HG02870 (cell line): ENCODE data around the gene CLRN3.

ENCODE experiments used
- ATAC-seq: cut with Tn5 transposase; IDR thresholded peaks from one replicate; pipeline ENCODE4 v1.9.1; 2021; ENCODE audit warnings: mild to moderate bottlenecking, moderate library complexity; ENCODE audit not compliant: unreplicated experiment

CLRN3 gene, protein sequence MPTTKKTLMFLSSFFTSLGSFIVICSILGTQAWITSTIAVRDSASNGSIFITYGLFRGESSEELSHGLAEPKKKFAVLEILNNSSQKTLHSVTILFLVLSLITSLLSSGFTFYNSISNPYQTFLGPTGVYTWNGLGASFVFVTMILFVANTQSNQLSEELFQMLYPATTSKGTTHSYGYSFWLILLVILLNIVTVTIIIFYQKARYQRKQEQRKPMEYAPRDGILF

DNA sequence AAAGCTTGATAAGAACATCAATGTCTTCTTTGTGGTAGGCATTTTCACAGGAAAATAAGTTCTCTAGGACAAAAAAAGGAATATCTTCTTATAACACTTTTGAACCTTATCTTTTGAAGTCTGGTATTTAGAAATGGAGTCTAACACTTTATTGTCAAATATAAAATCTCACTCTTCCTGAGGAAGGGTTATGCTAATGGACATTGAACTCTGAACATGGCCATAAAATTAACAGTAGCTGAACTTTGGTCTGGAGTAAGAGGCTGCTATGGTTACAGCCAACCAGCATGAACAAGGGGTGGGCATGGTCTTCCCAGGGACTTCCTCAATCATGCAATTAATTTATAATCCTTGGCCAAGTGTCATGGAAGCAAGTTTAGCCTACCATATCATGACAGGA is at the start of gene CLRN3:
Gene CLRN3 (minus strand): TSS at position 199 of the 400 bp plus-strand sequence. CDS start 157 bp downstream, at position 42.
- no peak for ATAC-seq

DNA sequence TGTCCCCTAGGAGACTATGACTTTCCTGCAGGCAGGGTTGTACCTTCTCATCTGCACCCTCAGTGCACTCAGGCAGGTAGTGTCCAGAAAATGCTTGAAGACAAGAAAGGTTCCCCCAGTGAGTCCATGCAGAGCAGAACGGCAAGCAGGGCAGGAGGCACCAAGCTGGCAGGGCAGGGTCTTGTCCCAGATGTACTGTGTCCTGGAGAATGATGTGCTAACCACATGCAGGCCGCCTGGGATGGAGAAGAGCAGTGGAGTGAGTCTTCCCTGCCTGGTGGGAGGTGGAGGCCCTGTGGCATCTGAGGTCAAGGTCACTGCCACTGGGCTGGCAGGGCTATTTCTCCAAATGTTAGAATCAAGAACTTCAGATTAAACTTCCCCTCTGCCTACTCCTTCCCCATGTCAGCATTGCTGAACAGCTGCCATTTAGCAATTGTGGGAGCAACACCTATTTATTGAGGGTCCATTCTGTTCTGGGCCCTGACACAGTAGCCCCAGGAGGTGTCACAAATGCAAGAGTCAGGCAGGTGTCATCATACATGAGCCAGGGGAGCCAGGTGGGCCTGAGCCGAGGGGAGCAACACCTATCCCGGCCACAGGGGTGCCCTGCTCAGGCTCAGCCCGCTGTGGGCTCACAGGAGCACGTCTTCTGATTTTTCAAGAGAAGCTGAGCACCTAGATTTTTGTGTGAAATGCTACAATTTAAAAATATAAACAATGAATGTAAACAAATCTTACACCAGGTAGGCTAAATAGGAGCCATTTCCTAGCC is 48.3 kb upstream of the CLRN3 start:
- no peak for ATAC-seq

DNA sequence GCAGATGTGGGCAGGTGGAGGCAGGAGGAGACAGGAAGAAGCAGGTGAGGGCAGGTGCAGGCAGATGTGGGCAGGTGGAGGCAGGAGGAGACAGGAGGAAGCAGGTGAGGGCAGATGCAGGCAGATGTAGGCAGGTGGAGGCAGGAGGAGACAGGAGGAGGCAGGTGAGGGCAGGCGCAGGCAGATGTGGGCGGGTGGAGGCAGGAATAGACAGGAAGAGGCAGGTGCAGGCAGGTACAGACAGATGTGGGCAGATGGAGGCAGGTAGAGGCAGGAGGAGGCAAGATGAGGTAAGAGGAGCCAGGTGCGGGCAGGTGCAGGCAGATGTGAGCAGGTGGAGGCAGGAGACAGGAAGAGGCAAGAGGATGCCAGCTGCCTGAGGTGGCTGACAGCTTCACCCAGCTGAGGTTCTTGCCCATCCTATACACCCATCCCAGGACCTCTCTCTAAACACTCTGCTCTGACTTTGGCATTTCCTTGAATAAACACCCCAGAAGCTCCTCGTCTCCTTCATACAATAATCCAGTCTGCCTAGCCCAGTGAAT is 47.1 kb upstream of the CLRN3 start:
- no peak for ATAC-seq

DNA sequence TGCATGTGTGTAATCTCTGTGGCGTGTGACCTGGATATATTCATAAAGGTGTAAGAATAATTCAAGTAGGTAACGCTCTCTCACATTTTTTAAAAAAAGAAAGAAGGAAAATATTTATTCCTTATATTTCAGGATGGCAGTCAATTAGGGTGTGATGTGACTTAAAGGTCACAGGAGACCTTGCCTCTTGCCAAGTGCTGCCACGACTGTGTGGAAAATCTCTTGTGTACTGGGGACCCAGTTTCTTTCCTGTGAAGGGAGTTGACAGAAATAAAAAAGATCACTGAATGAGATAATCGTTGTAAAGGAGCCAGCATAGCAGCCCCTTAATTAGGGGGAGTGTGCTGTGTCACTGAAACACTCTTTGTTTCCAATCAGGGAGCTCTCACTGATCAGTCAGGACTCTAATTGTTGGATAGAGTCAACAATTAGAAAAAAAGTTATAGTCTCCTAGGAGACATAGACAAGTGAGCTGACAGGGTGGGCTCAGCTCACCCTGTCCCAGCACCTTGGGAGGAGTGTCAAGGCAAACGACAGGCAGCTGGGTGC is 45.2 kb upstream of the CLRN3 start:
- ATAC-seq = no peak

DNA sequence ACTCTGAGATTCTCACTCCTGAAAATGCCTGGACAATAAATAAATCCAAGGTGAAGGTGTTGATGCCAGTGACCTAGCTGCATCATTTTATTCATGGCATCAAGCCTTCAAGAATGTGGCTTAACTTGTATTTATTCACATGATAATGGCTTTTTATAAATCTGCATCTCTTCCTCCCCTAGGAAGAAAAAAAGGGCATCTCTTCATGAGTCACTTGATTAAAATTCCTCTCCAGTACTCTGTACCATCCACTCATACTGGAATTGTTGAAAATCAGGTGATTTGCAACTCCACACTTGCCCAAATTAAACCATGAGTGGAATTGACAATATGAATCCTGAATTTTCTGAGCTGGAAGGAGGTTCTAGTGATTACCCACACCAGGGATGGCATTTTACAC is 44.3 kb upstream of the CLRN3 start:
- no peak for ATAC-seq

DNA sequence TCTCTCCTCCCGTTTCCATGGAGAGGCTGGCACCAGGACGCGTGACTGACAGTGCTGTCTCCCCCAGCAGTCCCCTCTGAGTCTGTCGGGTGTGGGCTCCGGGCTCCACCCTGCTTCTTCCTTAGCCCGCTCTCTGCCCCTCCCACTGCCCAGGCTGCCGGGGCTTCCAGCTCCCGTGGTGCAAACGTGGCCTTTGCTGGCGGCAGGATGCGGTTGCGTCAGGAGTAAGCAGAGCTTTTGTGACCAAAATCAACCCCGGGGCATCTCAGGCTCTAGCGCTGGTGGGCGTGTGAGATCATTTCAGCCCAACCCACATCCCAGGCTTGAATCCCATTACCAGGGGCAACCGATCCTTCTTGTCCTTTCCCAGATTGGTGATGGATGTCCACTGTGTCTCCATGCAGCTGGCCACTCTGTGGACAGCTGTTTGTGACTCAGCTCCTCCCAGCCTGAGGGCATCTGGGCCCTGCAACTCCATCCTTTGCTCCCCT is 42.4 kb upstream of the CLRN3 start:
- no peak for ATAC-seq

DNA sequence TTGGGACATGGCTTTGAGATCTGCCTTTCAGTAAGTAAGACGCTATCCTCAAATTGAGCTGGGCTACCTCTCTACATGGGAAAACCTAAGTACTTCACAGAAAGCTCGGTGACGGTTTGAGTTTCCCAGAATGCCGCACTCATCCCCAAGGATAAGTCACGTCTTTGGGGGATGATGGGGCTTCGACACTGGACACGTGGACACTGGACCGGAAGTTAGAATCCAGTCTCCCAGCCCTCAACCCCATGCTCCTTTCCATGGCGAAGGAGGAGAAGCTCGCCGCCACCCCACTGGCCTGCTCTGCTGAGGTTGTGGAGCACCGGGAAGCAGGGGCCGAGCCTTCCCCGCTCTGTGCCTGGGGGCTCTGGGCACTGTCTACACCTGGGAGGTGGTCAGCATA is 41.6 kb upstream of the CLRN3 start:
- no peak for ATAC-seq

DNA sequence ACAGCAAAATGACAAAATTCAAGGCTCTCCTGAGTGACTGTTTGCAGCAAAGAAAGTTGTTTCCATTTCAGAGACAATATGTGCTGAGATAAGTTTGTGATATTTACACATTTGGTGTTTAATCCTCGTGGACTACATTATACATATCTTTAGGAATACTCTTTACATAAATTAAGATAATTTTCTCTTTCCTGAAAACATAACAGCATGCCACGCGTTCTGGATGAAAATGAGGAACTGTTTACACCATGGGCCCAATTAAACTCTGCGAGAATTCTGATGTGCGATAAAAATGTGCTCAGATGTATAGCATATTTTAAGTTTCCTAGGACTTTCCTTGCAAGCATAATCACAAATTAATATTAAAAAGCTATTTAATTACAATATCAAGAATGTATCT is 40.5 kb upstream of the CLRN3 start:
- no peak for ATAC-seq

DNA sequence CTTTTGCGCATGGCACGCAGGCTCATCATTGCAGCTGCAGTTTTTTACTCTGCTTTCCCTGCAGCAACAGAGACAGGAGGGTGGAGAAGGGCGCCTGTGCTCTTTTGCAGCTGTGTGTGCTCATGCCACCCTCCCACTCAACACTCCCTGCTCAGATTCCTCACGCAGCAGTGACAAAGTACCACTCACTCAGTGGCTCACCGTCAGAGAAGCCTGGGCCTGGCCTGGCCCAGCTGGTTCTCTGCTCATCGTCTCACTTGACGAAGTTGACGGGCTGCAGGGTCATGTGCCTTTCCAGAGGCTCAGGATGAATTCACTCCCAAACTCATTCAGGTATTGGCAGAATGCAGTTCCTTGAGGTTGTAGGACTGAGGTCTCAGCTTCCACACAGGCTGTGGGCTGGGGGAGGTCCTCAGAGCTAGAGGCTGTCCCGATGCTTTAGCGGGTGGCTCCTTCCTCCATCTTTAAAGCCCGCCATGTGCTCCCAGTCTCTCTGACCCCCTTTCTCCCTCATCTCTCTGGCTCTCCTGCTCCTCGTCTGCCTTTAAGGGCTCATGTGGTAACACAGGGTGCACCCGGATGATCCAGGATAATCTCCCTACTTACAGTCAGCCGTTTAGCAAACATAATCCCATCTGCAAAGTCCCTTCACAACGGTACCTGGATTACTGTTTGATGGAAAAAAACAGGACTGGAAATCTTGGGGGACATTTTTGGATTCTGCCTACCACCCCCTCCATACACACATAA is 40.0 kb upstream of the CLRN3 start:
- no peak for ATAC-seq

DNA sequence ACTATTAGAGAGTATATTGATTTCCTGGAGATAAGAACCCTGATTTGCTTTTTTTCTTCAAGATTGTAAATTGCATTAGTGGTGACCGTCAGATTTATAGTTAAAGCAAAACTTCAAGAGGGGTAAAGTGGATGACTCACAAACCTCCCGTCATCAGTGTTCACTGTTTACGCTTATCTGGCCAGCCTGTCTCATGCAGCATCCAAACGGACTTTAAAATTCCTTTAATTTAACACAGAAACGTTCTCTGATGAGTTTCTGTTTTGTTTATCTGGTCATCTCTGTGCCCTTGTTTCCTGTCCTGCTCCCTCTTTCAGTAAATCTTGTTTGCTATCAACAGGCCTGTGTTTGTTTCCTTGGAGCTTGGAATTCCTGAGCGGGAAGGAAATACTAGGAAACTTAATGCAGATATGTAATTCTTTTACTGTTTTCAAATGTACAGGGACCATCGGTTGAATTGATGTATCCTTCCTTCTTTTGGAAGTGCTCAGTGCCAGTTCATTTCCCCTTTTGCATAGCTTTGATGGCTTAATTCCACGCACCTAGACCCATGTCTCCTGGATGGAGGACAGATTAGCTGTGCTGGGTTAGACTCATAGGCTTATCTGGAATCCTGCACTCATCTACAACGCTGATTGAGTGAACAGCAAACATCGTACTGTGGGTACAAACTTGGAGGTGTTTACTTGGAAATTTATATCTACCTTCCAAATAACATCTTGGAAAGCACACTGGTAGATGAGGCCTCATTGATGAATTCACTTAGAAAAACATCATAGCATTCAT is 35.5 kb upstream of the CLRN3 start:
- no peak for ATAC-seq

DNA sequence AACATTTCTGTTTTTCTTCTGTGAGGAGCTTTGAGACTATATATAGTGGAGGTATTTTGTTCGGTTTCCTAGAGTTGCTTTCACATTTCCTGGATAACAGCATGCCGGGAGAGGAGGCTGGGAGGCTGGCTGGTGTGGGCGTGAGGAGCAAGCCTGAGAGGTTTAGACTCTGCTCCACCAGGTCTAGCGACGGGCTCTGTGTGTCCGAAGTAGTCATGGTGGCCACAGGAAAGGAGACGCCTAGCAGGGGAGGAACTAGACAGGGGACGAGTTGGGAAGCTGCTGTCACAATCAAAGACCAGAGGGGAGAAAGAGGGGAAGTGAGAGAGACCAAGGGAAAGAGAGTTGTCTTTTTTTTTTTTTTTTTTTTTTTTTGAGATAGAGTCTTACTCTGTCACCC is 33.7 kb upstream of the CLRN3 start:
- no peak for ATAC-seq

DNA sequence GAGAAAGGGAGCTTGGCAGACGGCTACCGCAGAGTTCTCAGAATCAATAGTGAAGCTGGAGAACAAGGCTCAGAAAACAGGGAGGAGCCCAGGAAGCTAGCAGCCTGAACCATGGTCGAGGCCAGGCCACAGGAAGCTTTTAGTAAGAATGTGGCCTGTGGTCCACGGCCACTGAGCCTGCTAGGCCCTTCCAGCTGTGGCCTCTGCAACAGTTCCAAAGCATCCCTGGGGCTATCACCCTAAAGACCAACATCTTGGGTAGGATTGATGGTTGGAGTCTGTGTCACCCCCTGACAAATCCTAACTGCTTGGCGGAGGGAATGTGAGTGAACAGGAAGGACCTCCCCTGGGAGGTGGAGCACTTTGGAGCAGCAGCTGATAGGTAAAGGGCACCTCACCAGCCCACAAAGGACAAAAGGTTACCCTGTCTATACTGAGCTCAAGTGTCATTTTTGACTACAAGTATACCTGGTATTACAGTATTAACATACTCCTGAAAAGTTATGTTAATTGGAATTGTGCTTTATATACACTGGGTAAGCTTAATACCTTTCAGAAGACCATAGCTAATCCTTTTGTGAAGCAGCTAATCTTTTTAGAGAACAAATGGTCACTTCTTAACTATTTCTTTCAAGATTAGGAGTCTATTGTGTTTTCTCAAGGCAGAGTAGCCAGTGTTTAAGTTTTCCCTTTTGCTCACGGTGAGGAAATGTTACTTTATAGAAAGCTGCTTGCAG is 32.9 kb upstream of the CLRN3 start:
- ATAC-seq = no peak

DNA sequence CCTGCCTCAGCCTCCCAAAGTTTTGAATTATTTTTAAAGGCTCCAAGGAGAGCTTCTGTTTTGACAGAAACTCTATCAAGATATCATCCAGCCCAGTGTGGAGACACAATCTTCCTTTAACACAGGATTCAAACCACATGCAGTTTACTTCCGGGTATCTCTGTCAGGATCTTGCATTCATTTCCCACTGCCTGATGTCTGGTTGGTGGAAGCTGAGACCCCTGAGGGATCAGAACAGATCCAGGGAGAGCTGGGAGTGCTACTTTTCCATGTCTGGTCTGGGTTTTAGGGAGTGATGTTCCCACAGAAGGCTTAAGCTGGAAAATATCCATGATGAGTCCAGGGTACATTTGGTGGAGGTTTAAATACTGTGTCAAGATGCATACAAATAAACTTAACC is 30.9 kb upstream of the CLRN3 start:
- ATAC-seq = no peak

DNA sequence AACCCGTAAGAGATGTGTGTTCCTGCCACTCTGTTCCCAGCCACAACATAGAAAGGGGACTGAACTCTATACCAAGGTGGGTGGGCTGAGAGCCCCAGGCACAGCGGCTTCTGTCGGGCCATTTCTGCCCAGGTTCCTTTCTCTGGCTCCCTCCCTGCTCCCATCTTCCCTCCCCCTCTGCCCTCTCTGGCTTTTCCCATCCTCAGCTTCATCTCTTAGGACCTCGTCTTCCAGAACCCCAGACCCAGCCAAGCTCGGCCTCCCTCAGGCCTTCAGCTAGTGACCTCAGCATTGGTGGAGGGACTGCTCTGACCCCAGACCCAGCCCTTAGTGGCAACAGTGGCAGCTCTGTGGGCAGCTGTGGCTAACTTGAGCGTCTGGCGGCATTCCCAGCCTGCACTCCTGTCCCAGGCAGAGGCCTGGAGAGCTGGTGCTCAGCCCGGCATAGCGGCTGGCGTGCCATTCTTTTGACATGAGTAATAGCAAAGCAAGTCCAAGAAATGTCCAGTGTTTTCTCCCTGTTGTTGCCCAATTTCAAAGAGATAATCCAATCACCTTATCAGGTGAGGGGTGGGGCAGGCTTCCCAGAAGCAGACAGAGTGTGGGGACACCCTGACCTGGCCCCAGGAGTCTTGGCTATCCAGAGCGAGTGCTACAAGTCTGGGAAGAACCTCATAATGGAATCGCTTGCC is 30.1 kb upstream of the CLRN3 start:
- no peak for ATAC-seq

DNA sequence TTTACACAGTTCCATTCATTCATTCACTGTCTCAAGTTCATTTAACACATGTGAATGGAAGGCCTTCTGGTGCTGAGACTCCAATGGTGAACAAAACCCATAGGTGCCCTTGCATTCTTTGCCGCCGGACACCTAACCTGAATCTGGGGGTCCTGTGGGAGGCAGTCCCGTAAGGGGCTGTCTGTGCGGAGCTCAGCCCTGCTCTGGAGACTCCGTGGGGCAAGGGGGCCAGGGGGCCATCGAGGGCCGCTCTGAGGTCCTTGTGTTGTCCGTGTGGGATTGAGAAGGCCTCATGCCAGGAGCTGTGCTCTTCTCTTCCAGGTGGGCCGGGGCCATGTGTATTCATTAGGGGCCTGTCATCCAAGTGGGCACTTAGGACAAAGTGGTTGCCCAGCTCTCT is 29.5 kb upstream of the CLRN3 start:
- ATAC-seq = no peak

DNA sequence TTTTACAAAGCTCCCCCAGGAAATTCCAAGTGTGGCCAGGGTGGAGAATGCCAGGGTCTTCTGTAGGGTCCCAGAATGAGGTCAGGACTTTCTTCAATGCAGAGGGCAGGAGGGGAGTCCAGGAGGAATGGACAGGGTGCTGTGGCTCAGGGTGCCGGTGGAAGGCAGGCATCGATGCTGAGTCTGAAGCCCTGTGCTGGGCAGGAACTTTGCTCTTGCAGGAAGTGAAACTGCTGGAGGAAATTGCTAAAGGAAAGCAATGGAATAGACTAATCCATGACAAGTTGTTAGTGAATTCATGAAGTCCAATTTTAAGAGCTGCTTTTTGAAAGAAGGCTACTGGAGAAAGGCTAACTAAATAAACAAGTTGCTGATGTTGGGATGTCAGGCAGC is 29.0 kb upstream of the CLRN3 start:
- no peak for ATAC-seq

DNA sequence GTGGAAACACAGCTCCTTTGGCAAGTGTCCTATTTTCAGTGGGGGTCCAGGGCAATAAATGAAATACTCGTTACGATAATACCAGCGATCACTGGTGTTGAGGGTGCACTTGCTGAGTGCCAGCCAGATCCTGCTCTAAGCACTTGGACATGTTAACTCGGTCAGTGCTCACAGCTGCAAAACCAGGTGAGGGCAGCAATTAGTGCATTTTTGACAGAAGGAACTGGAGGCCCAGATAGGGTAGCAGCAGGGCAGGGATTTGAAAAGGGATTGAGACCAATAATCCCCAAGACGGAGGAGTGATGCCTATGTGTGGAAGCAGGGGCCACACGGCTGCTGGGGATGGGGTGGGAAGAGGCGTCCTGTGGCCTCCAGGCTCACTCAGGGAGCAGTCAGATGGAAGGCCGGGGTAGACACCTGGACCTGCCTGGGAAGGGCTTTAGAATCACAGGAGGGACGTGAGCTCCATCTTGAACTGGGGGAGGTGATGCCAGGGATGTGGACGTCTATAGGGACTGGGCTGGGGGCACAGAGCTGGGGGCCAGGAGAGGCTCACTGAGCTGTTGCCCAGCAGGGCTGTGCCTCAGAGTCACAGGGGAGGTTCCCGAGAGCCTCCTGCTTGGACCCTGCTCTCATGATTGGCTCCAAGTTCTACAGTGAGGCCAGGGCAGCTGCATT is 28.5 kb upstream of the CLRN3 start:
- ATAC-seq = no peak

DNA sequence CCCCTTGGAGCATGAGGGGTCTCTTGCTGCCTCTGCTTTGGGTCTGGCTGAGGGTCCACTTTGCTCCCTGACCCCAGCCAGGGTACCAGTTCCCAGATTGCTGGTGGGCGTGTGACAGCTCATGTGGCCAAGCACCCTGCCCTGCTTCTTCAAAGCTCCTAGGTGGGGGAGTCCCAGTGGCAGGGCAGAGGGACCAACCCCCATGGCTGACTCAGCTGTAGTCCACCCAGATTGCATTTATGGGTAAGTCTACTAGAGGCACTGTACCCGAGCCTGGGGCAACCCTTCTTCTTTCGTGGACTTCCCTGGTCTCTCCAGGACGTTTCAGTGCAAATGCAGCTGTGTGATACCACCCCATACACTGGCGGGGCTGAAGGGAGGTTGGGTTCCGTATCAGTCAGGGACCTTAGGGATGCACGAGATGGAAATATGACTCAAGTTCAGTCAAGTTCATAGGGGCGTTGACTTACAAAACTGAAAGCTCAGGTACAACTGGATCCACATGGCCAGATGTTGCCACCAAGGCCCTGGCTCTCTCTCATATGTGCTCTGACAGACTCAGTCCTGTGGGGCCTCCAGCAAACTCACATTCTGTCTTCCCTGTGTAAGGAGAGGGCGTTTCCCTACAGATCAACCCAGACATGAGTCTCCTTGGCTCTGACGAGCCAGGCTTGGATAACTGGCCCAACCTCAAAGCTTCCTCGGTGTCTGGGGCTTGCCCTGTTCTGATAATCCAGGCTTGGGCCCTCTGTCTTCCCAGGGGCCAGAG is 27.7 kb upstream of the CLRN3 start:
- no peak for ATAC-seq
